SK-N-SH (cell line): ENCODE measurements around the gene PDCD11.
"Not testable (repeated sequence)": the region's sequence is repeated elsewhere in the genome, so short reads cannot be mapped to it uniquely, and the experiment has no call there.

Experiments used
- CTCF ChIP-seq: fragments of 200-600 bp; sonication (generic); IDR thresholded peaks from 2 replicates; pipeline ENCODE4 v1.6.1; 2017; ENCODE audit warnings: antibody characterized with exemption, mild to moderate bottlenecking, moderate library complexity
- EZH2phosphoT487 ChIP-seq: fragments of 200-600 bp; sonication (generic); IDR thresholded peaks from 2 replicates; pipeline ENCODE4 v1.6.1; 2017; ENCODE audit warnings: low read depth, mixed run types, mild to moderate bottlenecking, antibody characterized with exemption, moderate library complexity, borderline replicate concordance
- MEF2A ChIP-seq: IDR thresholded peaks from 2 replicates; pipeline ENCODE4 v1.4.0; 2012; ENCODE audit warnings: low read depth, borderline replicate concordance
- POLR2AphosphoS5 ChIP-seq: IDR thresholded peaks from 2 replicates; pipeline ENCODE4 v1.6.1; 2012; ENCODE audit warnings: low read depth, low read length
- RAD21 ChIP-seq: IDR thresholded peaks from 2 replicates; pipeline ENCODE4 v1.6.1; 2012; ENCODE audit warnings: mild to moderate bottlenecking, low read length
- RCOR1 ChIP-seq: fragments of 150-350 bp; IDR thresholded peaks from 2 replicates; pipeline ENCODE4 v1.6.1; 2017; ENCODE audit warnings: antibody characterized with exemption, low read length
- YY1 ChIP-seq: IDR thresholded peaks from 2 replicates; pipeline ENCODE4 v1.4.0; 2012; ENCODE audit warnings: low read depth, mild to moderate bottlenecking
- ZBTB33 ChIP-seq: IDR thresholded peaks from 2 replicates; pipeline ENCODE4 v1.4.0; 2012; ENCODE audit warnings: low read depth, borderline replicate concordance

GRCh38 chr10:103354567-103354966 is 41.9 kb upstream of the PDCD11 start:
- TF ChIP-seq POLR2AphosphoS5, YY1, RAD21, CTCF, EZH2phosphoT487, MEF2A, RCOR1, ZBTB33: not testable (repeated sequence)
